Adrenal gland (tissue), 19 donors: ENCODE data around the gene TLL1. TPM values are rescaled to one million over a fixed set of nuclear protein-coding genes. Genes with fewer than 3 reads are reported as not detected.
A peak's percentile ranks its signal among the peaks of the same experiment; 100 is the strongest.

ENCODE experiments used
- DNase-seq, 7 donors: peaks; one replicate each; pipeline ENCODE4 v3.0.0-alpha.2; 2019 to 2020
- H3K27ac ChIP-seq, 5 donors: fragments of 200-600 bp; sonication (generic) in 4 of 5; 1 replicate in 3 of 5; 2 replicates in 2 of 5; pipeline versions ENCODE4 v1.5.1 to v1.8.0; 2016 to 2020; ENCODE audit warnings: mild to moderate bottlenecking in 1 of 5
- H3K27me3 ChIP-seq: fragments of 200-600 bp; 2 replicates; pipeline ENCODE4 v1.8.0; 2021
- H3K36me3 ChIP-seq, 2 donors: fragments of 200-600 bp; replicated peaks in 1 of 2; 1 replicate in 1 of 2; 2 replicates in 1 of 2; pipeline versions ENCODE4 v1.5.1 to v1.8.0; 2018 to 2022
- H3K4me1 ChIP-seq, 2 donors: fragments of 200-600 bp; replicated peaks in 1 of 2; 1 replicate in 1 of 2; 2 replicates in 1 of 2; pipeline versions ENCODE4 v1.5.1 to v1.8.0; 2018 to 2021
- H3K4me3 ChIP-seq, 4 donors: fragments of 200-600 bp; sonication (generic) in 3 of 4; one replicate each; pipeline ENCODE4 v1.5.1; 2016 to 2018
- H3K9me3 ChIP-seq, 3 donors: fragments of 200-600 bp; sonication (generic) in 1 of 3; replicated peaks in 1 of 3; 1 replicate in 2 of 3; 2 replicates in 1 of 3; pipeline versions ENCODE4 v1.5.1 to v1.8.0; 2016 to 2021
- CTCF ChIP-seq, 6 experiments: fragments of 450-650 bp in 4 of 6; fragments of 200-600 bp in 2 of 6; sonication (generic) in 1 of 6; IDR thresholded peaks; 1 replicate in 5 of 6; 2 replicates in 1 of 6; pipeline versions ENCODE4 v1.5.1 to v1.8.0; 2016 to 2021; ENCODE audit warnings: antibody characterized with exemption in 6 of 6, mild to moderate bottlenecking in 2 of 6, moderate library complexity in 1 of 6
- POLR2A ChIP-seq, 2 donors: fragments of 450-650 bp; IDR thresholded peaks; one replicate each; pipeline ENCODE4 v1.6.1; 2017; ENCODE audit warnings: antibody characterized with exemption in 2 of 2, mild to moderate bottlenecking in 2 of 2, moderate library complexity in 1 of 2
- WGBS, 4 donors: extraction: QIAGEN DNeasy Blood & Tissue Kit in 2 of 4; methylation state at CpG; one replicate each; pipeline versions ENCODE4 v1.1.5 to v1.1.7; 2013 to 2017; 5-methylcytosine and 5-hydroxymethylcytosine counted together
- intact Hi-C, 2 donors: fragments of 100-400 bp; cut with DNase I; formaldehyde crosslinking; loops; one replicate each; pipeline versions ENCODE4 v1.14.1 to v1.15.0; 2022 to 2023
- long read RNA-seq, 10 donors: library from polyadenylated mRNA in 3 of 10; unstranded in 2 of 10; stranded (forward) in 1 of 10; transcript quantifications; one replicate each; pipeline ENCODE4 v2.0.0 and lab custom pipeline, GENCODE V29; 2021 to 2026
- polyA plus RNA-seq, 3 donors: library from polyadenylated mRNA; stranded (reverse); fragments of 200-250 nt in 2 of 3; fragments of 350-450 nt in 1 of 3; fragmentation: Illumina TruSeq in 1 of 3; extraction: RNeasy Lipid Tissue Mini Kit (QIAGEN cat#74804) in 1 of 3; gene quantifications; one replicate each; pipeline ENCODE4 v1.2.3, GENCODE V29; 2013 to 2014
- total RNA-seq, 9 donors: library from RNA; depleted of rRNA in 4 of 9; stranded (reverse); fragments of >200 nt in 4 of 9; fragments of 120-200 nt in 1 of 9; fragmentation: NEBNext Ultra II Directional in 1 of 9; extraction: Animal tissue kit (Norgen Biotek cat#: 25700) in 1 of 9; gene quantifications; one replicate each; pipeline versions ENCODE4 v1.1.0 to v1.2.4, GENCODE V29; 2013 to 2023
- donor health status: healthy with polysubstance abuse.
- donor health status: Bipolar disorder and iron deficiency.
- donor health status: DM: yes; HTN: yes; CAD: no.
- donor health status: DM: no; HTN: no; CAD: no.
- donor health status: DM: no; HTN: no; CAD: no.
- donor health status: DM: yes; HTN: yes; CAD: no.

Gene TLL1
- total RNA-seq (10 to 100 TPM in 1 of 9 donors, 1 to 10 TPM in 7, under 1 TPM in 1; 1.00 to 12.7 (median 2.7) TPM), polyA plus RNA-seq (1 to 10 TPM; 1.1 to 1.2 (median 1.2) TPM)
- long read RNA-seq, donor 1 = 0 reads
- long read RNA-seq, donor 2 = 0 reads
- long read RNA-seq, donor 3 = 0 reads
- long read RNA-seq, donor 4 = 0 reads
- long read RNA-seq, donor 5 = 0 reads
- long read RNA-seq, donor 6, partial matches to known transcripts = 0 of 1 reads
- long read RNA-seq, donor 6, other reads (novel, unspliced or antisense) = 1 of 1 reads
- long read RNA-seq, donor 7 = 0 reads
- long read RNA-seq, donor 8 = 0 reads
- long read RNA-seq, donor 9 = 0 reads
- long read RNA-seq, donor 10 = 0 reads

GRCh38 chr4:165872461-165873297 lies at the start of gene TLL1:
TSS of gene TLL1 (plus strand) at chr4:165873237. CDS start at chr4:165873905, 668 bp downstream.
- H3K4me3 ChIP-seq = peak within 1 kb of the TSS in 1 of 4 donors; percentile 42
- no peaks in the 10 kb centered on the region for H3K36me3 ChIP-seq
- no peaks in the 10 kb centered on the region for H3K4me1 ChIP-seq
- intact Hi-C loops = no loop called here
- no peaks in the 10 kb centered on the region for H3K9me3 ChIP-seq
- peak within 1 kb of the TSS in 2 of 5 donors; percentile 47 to 49 for H3K27ac ChIP-seq
- WGBS, 4 donors = 1 to 2% (median 1%) methylated on average over 23 to 24 of the region's 24 CpGs
- DNase-seq = peak in 1 of 7 donors; percentile 14
- TF ChIP-seq CTCF (IDR thresholded peaks at IDR 0.05) (no peak), POLR2A (IDR thresholded peaks at IDR 0.05) (no peak)
- H3K27me3 ChIP-seq = peaks cover 23% of the 10 kb centered on the region

- no peaks in the 10 kb centered on the region for H3K9me3 ChIP-seq
- H3K36me3 ChIP-seq = no peaks in the 10 kb centered on the region
- no peak for DNase-seq
- no peaks in the 10 kb centered on the region for H3K27me3 ChIP-seq
- no peak overlapping the region for H3K27ac ChIP-seq
- intact Hi-C loops = no loop called here
- 90 to 100% (median 93%) methylated on average over 1 of the region's 1 CpG for WGBS, 4 donors
- TF ChIP-seq POLR2A (IDR thresholded peaks at IDR 0.05) (no peak), CTCF (IDR thresholded peaks at IDR 0.05) (no peak)
- H3K4me1 ChIP-seq = no peaks in the 10 kb centered on the region
- no peak overlapping the region for H3K4me3 ChIP-seq
Observed at GRCh38 chr4:165826166-165826565, 46.9 kb upstream of the TLL1 start.

- TF ChIP-seq POLR2A (IDR thresholded peaks at IDR 0.05) (no peak), CTCF (IDR thresholded peaks at IDR 0.05) (no peak)
- Histone ChIP-seq H3K27me3 (no peaks in the 10 kb centered on the region), H3K36me3 (no peaks in the 10 kb centered on the region), H3K4me3 (no peak overlapping the region), H3K9me3 (no peaks in the 10 kb centered on the region), H3K4me1 (no peaks in the 10 kb centered on the region), H3K27ac (no peak overlapping the region)
- intact Hi-C loops = no loop called here
- 54 to 70% (median 56%) methylated on average over 1 of the region's 1 CpG for WGBS, 4 donors
- no peak for DNase-seq
Observed at GRCh38 chr4:165827018-165827417, 46.0 kb upstream of the TLL1 start.

- no peaks in the 10 kb centered on the region for H3K27me3 ChIP-seq
Observed at GRCh38 chr4:165828928-165829327, 44.1 kb upstream of the TLL1 start.

More at GRCh38 chr4:165828928-165829327, 44.1 kb upstream of the TLL1 start:
- DNase-seq = no peak
- intact Hi-C loops = no loop called here
- Histone ChIP-seq H3K4me3 (no peak overlapping the region), H3K4me1 (no peaks in the 10 kb centered on the region), H3K9me3 (no peaks in the 10 kb centered on the region), H3K27ac (no peak overlapping the region), H3K36me3 (no peaks in the 10 kb centered on the region)
- 34 to 51% (median 43%) methylated on average over 2 of the region's 2 CpGs for whole genome bisulfite sequencing, 4 donors
- TF ChIP-seq POLR2A (IDR thresholded peaks at IDR 0.05) (no peak), CTCF (IDR thresholded peaks at IDR 0.05) (no peak)
